ENCODE results near the gene APPBP2.

APPBP2 gene

DNA sequence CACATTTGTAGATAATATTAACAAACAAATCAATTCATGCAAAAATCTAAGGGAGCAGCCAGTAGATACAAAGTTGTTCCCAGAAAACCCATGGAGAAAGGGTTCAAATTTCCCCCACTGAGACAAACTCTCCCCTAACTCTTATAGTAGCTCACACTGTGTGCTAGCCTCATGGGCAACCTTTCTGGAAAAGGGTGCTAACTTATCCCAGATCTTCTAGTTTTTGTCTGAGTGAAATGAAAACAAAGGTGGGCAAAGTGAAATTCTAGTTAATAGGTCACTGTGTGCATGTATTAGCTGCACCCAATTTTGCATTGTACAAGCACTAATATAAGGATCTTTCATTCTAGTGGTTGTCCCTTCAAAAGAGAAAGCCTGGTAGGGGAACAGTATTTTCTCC is 124.2 kb downstream of the APPBP2 start:
- no peak overlapping the region for H3K4me3 ChIP-seq (replicated peaks in 1 of 2; ENCODE audit: low read depth in 2 of 2, low read length in 2 of 2)
- DNase-seq (ENCODE audit: low read depth in 2 of 2), result no peak
- TF ChIP-seq, protein P1, sequence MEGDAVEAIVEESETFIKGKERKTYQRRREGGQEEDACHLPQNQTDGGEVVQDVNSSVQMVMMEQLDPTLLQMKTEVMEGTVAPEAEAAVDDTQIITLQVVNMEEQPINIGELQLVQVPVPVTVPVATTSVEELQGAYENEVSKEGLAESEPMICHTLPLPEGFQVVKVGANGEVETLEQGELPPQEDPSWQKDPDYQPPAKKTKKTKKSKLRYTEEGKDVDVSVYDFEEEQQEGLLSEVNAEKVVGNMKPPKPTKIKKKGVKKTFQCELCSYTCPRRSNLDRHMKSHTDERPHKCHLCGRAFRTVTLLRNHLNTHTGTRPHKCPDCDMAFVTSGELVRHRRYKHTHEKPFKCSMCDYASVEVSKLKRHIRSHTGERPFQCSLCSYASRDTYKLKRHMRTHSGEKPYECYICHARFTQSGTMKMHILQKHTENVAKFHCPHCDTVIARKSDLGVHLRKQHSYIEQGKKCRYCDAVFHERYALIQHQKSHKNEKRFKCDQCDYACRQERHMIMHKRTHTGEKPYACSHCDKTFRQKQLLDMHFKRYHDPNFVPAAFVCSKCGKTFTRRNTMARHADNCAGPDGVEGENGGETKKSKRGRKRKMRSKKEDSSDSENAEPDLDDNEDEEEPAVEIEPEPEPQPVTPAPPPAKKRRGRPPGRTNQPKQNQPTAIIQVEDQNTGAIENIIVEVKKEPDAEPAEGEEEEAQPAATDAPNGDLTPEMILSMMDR (IDR thresholded peaks at IDR 0.05; ENCODE audit: low read depth, low read length), result no peak

GRCh38 chr17:60398227-60398959 is 127.6 kb downstream of the APPBP2 start:
- no peak for DNase-seq (ENCODE audit: low read depth in 2 of 2)
- H3K4me3 ChIP-seq (replicated peaks in 1 of 2; ENCODE audit: low read depth in 2 of 2, low read length in 2 of 2), result no peak overlapping the region

DNA sequence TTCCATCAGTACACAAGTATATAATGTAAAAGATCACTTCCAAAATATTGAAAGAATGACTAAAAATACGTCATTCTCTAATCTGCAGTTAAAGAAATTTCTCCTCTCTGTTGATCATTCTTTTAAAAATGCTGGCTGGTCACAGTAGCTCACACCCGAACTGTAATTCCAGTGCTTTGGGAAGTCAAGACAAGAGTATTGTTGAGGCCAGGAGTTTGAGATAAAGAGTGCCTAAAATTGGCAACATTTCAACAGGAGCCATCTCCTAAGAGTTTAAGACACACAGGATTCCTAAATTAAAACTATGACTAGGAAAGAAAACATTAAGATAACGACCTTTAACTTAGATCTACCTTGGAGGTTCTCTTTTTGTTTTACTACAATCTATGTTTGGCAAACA is 129.6 kb downstream of the APPBP2 start:
- no peak overlapping the region for H3K4me3 ChIP-seq (replicated peaks in 1 of 2; ENCODE audit: low read depth in 2 of 2, low read length in 2 of 2)
- TF ChIP-seq, protein P1 (IDR thresholded peaks at IDR 0.05; ENCODE audit: low read depth, low read length), result no peak
- DNase-seq (ENCODE audit: low read depth in 2 of 2), result no peak

More at GRCh38 chr17:60398227-60398959, 127.6 kb downstream of the APPBP2 start:
- TF ChIP-seq, protein P1 (IDR thresholded peaks at IDR 0.05; ENCODE audit: low read depth, low read length), result no peak

- DNase-seq (ENCODE audit: low read depth in 2 of 2), result no peak
- TF ChIP-seq, protein P1 (IDR thresholded peaks at IDR 0.05; ENCODE audit: low read depth, low read length), result no peak
- no peak overlapping the region for H3K4me3 ChIP-seq (replicated peaks in 1 of 2; ENCODE audit: low read depth in 2 of 2, low read length in 2 of 2)
These were observed 130.5 kb downstream of the APPBP2 start for GRCh38 chr17:60395508-60396065.

GRCh38 chr17:60393840-60394723 is 132.0 kb downstream of the APPBP2 start:
- TF ChIP-seq, protein P1 (IDR thresholded peaks at IDR 0.05; ENCODE audit: low read depth, low read length), result no peak
- DNase-seq (ENCODE audit: low read depth in 2 of 2), result no peak
- H3K4me3 ChIP-seq (replicated peaks in 1 of 2; ENCODE audit: low read depth in 2 of 2, low read length in 2 of 2), result no peak overlapping the region
